HG03064 (cell line): Measurements from ENCODE around the gene BMP8B.
A peak's percentile ranks its signal among the peaks of the same experiment; 100 is the strongest.
"Not testable (repeated sequence)": the region's sequence is repeated elsewhere in the genome, so short reads cannot be mapped to it uniquely, and the experiment has no call there.

Experiments
- ATAC-seq: cut with Tn5 transposase; IDR thresholded peaks from one replicate; pipeline ENCODE4 v1.9.1; 2021; ENCODE audit warnings: low read depth; ENCODE audit not compliant: unreplicated experiment

Gene BMP8B, protein sequence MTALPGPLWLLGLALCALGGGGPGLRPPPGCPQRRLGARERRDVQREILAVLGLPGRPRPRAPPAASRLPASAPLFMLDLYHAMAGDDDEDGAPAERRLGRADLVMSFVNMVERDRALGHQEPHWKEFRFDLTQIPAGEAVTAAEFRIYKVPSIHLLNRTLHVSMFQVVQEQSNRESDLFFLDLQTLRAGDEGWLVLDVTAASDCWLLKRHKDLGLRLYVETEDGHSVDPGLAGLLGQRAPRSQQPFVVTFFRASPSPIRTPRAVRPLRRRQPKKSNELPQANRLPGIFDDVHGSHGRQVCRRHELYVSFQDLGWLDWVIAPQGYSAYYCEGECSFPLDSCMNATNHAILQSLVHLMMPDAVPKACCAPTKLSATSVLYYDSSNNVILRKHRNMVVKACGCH

GRCh38 chr1:39788758-39789570, at the start of gene BMP8B:
TSS of gene BMP8B (minus strand) at chr1:39788865. CDS start at chr1:39788485, 380 bp downstream.
- ATAC-seq: peak; percentile 55

GRCh38 chr1:39836595-39837110, 48.0 kb upstream of the BMP8B start:
- ATAC-seq: no peak

DNA sequence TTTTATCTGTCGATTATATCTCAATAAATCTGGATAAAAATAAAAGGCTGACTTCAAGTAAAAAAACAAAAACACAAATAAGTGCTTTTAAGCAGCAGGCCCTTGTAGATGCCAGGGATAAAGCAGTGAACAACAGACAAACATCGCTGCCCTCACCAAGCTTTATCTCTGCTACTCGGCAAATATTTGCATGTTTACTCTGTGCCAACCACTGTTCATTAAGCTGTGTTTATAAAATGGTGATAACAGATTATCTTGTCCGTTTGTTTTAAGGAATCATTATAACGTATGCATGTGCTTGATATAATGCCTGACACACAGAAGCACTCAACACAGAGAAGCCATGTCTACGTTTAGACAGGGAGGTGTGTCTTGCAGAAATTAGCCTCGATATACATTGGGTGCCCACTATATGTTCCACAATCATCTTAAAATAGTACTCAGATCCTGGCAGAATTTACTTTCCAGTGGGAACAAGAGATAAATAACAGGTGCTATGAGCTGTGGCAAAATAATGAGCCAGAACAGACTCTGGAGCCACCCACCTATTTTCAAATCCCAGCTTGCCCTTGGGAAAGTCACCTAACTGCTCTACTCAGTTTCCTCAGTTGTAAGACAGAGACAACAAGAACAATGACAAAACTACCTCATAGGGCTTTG, 47.4 kb upstream of the BMP8B start:
- no peak for ATAC-seq

DNA sequence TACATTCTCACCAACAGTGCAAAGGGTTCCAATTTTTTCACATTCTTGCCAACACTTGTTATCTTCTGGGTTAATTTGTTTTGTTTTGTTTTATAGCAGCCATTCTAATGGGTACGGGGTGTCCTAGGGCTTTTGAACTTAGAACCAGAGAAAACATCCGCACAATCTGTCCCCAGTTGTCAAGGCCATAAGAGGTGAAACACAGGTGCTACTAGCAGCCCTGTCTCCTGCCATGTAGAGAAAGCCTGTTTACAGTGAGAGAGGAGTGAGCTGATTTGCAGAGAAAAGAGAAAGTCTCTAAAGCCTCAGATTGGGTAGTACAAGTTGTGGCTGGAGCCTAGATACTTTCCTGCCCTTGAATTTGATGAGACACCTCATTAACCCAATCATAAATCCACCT, 46.4 kb upstream of the BMP8B start:
- no peak for ATAC-seq

DNA sequence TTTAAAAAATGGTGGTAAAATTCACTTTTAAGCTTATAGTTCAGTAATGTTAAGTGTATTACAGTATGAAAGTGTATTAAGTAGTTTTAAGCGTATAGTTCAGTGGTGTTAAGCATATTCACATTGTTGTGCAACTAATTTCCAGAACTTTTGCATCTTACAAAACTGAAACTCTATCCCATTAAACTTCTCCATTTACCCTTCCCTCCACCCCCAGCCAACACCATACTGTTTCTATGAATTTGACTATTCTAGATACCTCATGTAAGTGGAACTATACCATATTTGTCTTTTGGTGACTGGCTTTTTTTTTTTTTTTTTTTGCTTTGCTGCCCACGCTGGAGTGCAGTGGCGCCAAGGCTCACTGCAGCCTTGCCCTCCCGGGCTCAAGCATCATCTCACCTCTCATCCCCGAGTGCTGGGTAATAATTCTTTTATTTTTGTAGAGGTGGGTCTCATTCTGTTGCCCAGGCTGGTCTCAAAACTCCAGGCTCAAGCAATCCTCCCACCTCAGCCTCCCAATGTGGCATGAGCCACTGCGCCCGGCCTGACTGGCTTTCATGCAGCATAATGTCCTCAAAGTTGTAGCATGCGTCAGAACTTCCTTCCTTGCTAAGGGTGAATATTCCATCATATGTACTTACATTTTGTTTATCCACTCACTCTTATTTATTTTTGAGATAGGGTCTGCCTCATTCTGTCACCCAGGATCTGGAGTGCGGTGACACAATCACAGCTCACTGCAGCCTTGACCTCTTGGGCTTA, 45.1 kb upstream of the BMP8B start:
- no peak for ATAC-seq

GRCh38 chr1:39833121-39833520, 44.5 kb upstream of the BMP8B start:
- no peak for ATAC-seq

GRCh38 chr1:39832294-39832693, 43.6 kb upstream of the BMP8B start:
- ATAC-seq: no peak

GRCh38 chr1:39829791-39830533, 41.3 kb upstream of the BMP8B start:
- ATAC-seq: no peak

DNA sequence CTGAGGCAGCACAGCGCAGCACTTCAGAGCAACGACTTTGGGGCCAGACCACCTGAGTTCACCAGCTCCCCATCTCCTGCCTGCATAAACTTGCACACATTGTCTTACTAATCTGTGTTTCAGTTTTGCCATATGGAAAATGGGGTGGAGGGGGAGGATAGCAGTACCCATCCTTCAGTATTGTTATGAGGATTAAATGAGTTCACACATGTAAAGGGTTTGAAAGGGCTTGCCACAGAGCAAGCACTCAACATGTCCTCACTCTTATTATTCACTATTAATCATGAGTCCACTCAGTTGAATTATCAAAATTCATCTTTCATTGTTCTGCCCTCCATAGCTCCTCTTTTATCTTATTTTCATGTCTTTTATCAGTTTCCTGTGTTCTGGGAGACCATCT, 40.1 kb upstream of the BMP8B start:
- ATAC-seq: no peak

GRCh38 chr1:39828255-39828654, 39.6 kb upstream of the BMP8B start:
- ATAC-seq: not testable (repeated sequence)

DNA sequence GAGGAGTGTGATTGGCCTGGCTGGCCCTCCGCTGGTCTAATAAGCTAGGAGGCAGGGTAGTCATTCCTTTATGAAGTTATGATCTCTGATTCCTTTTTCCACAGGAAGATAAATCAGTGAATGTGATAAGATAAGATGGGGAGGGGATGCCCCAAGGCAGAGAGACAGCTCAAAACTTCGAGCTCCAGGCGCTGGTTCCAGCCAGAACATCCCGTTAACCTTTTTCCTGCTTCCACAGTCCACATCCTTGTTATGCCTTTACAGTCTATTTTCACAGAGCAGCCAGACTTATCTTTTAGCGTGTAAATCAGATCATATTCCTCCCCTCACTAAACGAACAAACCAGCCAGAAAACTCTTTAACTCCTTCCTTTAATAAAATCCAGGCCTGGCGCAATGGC, 38.5 kb upstream of the BMP8B start:
- no peak for ATAC-seq

DNA sequence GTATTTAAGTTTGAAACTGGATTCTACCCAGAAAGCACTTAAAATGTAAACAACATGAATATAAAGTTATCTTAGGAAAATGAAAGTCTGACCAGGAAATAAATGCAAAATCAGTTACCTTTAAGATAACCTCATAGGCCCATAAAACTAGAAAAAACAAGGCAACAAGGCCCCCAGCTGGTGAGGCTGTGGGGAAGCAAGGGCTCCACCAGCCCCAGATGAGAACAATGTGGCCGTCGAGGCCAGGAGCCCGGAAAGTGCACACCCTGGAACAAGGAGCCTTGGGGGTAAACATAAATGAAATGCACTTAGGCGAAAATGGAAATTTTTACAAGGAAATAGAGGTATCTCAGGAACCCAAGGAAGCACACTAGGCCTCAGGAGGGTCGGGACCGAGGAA, 37.9 kb upstream of the BMP8B start:
- ATAC-seq: no peak

DNA sequence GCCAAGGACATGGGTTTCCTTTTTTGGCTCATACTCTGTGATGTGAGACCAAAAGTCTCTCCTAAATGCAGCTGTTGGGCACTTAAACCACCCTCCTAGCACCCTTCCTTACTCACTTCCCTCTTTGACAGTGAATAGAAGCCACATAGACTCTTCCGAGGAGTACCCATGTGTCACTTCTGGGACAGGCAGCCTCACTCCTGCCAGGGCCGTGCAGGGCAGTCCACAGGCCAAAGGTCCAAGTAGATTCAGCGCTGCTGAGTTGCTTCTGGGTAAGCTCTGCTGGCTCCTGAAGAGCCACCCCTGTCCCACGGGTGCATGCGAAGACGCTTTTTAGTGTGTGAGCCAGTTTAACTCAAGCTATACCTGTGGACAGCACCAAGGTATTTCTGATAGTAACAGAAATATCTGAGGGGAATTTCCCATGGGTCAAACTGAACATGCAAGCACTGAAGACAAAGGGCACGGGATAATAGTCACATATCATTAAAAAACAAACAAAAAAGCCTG, 36.8 kb upstream of the BMP8B start:
- ATAC-seq: no peak

- not testable (repeated sequence) for ATAC-seq
These were observed 34.8 kb upstream of the BMP8B start for GRCh38 chr1:39823450-39823849.

GRCh38 chr1:39822146-39822545, 33.5 kb upstream of the BMP8B start:
- ATAC-seq: no peak

DNA sequence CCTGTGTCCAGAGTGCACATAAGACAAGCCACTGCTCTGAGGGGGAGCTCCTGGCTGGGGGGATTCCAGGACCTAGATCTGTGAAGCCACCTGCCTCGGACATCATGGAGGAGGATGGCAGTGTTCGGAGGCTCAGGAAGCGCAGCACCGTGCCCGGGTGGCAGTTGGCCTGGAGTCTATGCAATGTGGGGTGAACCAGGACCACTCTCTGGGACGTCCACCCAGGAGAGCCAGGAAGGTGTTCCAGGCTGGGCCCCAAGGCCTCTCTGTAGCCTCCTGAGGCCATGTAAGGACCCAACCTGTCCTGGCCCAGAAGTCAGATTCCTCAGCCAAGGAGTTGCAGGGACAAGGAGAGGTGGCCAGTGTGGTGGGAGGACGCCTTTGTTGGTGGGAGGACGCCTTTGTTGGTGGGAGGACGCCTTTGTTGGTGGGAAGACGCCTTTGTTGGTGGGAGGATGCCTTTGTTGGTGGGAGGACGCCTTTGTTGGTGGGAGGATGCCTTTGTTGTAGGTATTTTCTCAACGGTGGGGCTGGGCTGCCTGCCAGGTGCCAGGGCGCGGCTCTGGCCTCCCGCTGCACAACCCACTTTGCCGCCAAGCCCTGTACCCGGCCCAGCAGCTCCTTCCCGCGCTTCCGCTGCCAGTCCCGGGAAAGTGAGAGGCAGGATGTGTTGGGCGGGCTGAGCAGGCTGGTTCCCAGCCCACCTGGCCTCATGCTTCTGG, 30.6 kb upstream of the BMP8B start:
- ATAC-seq: no peak

DNA sequence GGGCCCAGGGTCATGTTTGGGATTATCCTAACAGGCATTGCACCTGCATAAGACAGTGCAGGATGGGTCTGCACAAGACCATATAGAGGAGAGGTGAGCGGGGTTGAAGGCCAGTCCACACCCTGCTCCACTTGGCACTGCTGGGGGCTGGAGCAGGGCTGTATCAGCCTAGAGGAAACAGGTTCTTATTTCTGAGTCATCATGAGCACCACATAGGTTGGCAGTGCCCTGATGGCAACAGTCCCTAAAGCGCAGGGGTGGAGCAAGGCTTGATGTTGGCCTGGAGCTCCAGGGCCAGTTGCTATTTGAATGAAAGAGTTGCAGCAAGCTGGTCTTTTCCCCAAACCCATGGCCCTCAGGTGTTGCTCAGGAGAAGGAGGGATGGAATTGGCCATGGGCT, 29.8 kb upstream of the BMP8B start:
- no peak for ATAC-seq

DNA sequence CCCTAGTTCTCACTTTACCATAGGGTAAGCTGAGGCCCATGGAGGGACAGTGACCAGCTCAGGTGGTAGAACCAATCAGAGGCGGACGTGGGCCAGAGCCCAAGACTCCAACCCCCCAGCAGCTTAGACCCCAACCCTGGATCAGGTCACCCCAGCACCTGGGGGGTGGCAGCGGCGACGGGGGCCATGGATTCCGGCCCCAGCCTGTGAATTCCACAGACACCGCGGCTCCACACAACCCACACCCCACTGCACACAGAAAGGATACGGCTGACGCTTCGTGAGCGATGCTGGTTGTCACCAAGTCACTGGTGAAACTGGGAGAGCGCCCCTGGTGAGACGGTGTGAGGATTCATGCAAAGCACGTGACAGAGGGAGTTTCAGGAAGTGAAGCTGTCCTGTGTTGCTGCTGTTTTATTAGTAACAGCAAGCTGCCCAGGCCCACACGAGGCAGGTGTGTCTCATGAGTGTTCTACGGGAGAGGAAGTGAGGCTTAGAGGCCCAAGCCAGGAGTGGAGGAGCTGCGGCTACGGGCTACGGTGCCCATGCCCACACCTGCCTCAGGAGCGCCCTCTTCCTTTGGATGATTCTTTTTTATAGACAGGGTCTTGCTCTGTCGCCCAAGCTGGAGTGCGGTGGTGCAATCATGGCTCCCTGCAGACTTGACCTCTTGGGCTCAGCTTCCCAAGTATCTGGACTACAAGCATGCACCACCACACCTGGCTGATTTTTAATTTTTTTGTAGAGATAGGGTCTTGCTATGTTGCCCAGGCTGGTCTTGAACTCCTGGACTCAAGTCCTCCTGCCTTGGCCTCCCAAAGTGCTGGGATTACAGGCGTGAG, 28.6 kb upstream of the BMP8B start:
- peak; percentile 76 for ATAC-seq
